K562 (cell line): ENCODE measurements around the gene CHRNE. TPM values are rescaled to one million over a fixed set of nuclear protein-coding genes. Genes with fewer than 3 reads are reported as not detected.

Source experiments
- ATAC-seq: fragments of 200-7000 bp; cut with Tn5 transposase; 3 replicates; pipeline ENCODE4 v1.9.1; 2020; ENCODE audit warnings: moderate library complexity
- BruUV-seq: library from RNA; stranded (reverse); fragments of 400-500 nt; replicated peaks from 2 replicates; lab custom pipeline; 2021; lab: Mats Ljungman, UMichigan
- CTCF ChIA-PET: fragments of 300-600 bp; formaldehyde crosslinking; extraction: SDS; loops from one replicate; lab custom pipeline; 2021; ENCODE audit warnings: low intra/inter-chr PET ratio; lab: Yijun Ruan, JAX
- POLR2A ChIA-PET: fragments of 300-600, 350-650 bp; sonication (Branson Sonifier 250); formaldehyde crosslinking; extraction: SDS; loops from one replicate; lab custom pipeline; 2021; ENCODE audit warnings: antibody characterized with exemption, inconsistent platforms; lab: Yijun Ruan, JAX
- DNase-seq, 4 experiments: peaks; one replicate each; pipeline versions ENCODE4 v3.0.0 to v3.0.0-alpha.2; 2011 to 2018; ENCODE audit warnings: low spot score in 3 of 4, mixed read lengths in 3 of 4; ENCODE audit errors: extremely low read depth in 1 of 4
- FAIRE-seq: peaks from 2 replicates; lab custom pipeline; 2011; peaks lifted over from hg19 to GRCh38; lab: Jason Lieb, UNC
- H2AFZ ChIP-seq: 2 replicates; pipeline ENCODE4 v1.6.0; 2011; ENCODE audit warnings: low read depth, low read length, control low read depth, inconsistent platforms
- H3K27ac ChIP-seq: fragments of 200-600 bp; 3 replicates; pipeline ENCODE4 v1.8.0; 2011; ENCODE audit warnings: low read depth, mild to moderate bottlenecking, control low read depth, inconsistent platforms, low read length, moderate library complexity, mixed read lengths; ENCODE audit errors: extremely low read depth
- H3K27me3 ChIP-seq, 2 experiments: fragments of 300-600 bp in 1 of 2; 2 replicates in 1 of 2; 3 replicates in 1 of 2; pipeline versions ENCODE4 v1.6.0 to v1.8.0; 2011; ENCODE audit warnings: inconsistent platforms in 2 of 2, low read length in 2 of 2, mild to moderate bottlenecking in 1 of 2, mixed read lengths in 1 of 2, moderate library complexity in 1 of 2; ENCODE audit not compliant: control insufficient read depth in 2 of 2, insufficient read depth in 2 of 2
- H3K36me3 ChIP-seq: fragments of 300-600 bp; 3 replicates; pipeline ENCODE4 v1.8.0; 2011; ENCODE audit warnings: mild to moderate bottlenecking, low read length, inconsistent platforms; ENCODE audit not compliant: control insufficient read depth, insufficient read depth
- H3K4me1 ChIP-seq, 2 experiments: fragments of 200-600 bp in 1 of 2; replicated peaks in 1 of 2; 2 replicates in 1 of 2; 3 replicates in 1 of 2; pipeline versions ENCODE4 v1.5.1 to v1.8.0; 2011; ENCODE audit warnings: inconsistent platforms in 2 of 2, low read length in 2 of 2, mild to moderate bottlenecking in 1 of 2, mixed read lengths in 1 of 2, moderate library complexity in 1 of 2; ENCODE audit not compliant: control insufficient read depth in 2 of 2, insufficient read depth in 2 of 2
- H3K4me2 ChIP-seq: 2 replicates; pipeline ENCODE4 v1.6.1; 2011; ENCODE audit warnings: low read length, control low read depth, inconsistent platforms, mixed read lengths; ENCODE audit not compliant: insufficient read depth
- H3K4me3 ChIP-seq: fragments of 200-600 bp; sonication (generic), shearing (Covaris generic); 2 replicates; pipeline ENCODE4 v1.5.1; 2016; ENCODE audit warnings: control low read depth, inconsistent platforms
- H3K79me2 ChIP-seq: fragments of 200-600 bp; 3 replicates; pipeline ENCODE4 v1.8.0; 2011; ENCODE audit warnings: low read length, inconsistent platforms; ENCODE audit not compliant: control insufficient read depth, insufficient read depth
- H3K9ac ChIP-seq, 2 experiments: 2 replicates each; pipeline versions ENCODE4 v1.6.0 to v1.6.1; 2011; ENCODE audit warnings: low read depth in 2 of 2, low read length in 2 of 2, control low read depth in 1 of 2, inconsistent platforms in 1 of 2, mild to moderate bottlenecking in 1 of 2, mixed read lengths in 1 of 2; ENCODE audit not compliant: insufficient read depth in 1 of 2
- H3K9me1 ChIP-seq: one replicate; pipeline ENCODE4 v1.6.0; 2011; ENCODE audit warnings: inconsistent platforms, mild to moderate bottlenecking, low read length, moderate library complexity; ENCODE audit not compliant: control insufficient read depth, insufficient read depth
- H3K9me3 ChIP-seq: replicated peaks from 2 replicates; pipeline ENCODE4 v1.5.1; 2011; ENCODE audit warnings: low read depth, low read length, inconsistent platforms; ENCODE audit not compliant: control insufficient read depth, insufficient read depth
- H4K20me1 ChIP-seq: replicated peaks from 2 replicates; pipeline ENCODE4 v1.6.1; 2011; ENCODE audit warnings: low read length, inconsistent platforms, mixed read lengths; ENCODE audit not compliant: control insufficient read depth, insufficient read depth
- CEBPB ChIP-seq: fragments of 450-650 bp; IDR thresholded peaks from 2 replicates; pipeline ENCODE4 v1.6.1; 2016; ENCODE audit warnings: missing genetic modification characterization, missing compliant biosample characterization
- CHD4 ChIP-seq: fragments of 200-600 bp; sonication (generic); IDR thresholded peaks from 3 replicates; pipeline ENCODE4 v1.6.1; 2012; ENCODE audit warnings: low read depth, mild to moderate bottlenecking, mixed read lengths, low read length, inconsistent platforms; ENCODE audit not compliant: insufficient read depth, insufficient replicate concordance, poor library complexity, severe bottlenecking
- ETV5 ChIP-seq: sonication (generic); formaldehyde crosslinking; IDR thresholded peaks from 2 replicates; pipeline ENCODE4 v1.4.0; 2020; ENCODE audit warnings: low read depth, mild to moderate bottlenecking, missing genetic modification reagents
- HDAC8 ChIP-seq: fragments of 450-650 bp; IDR thresholded peaks from 2 replicates; pipeline ENCODE4 v1.6.1; 2016; ENCODE audit warnings: mild to moderate bottlenecking, missing genetic modification characterization, moderate library complexity, missing compliant biosample characterization
- MTA3 ChIP-seq: fragments of 450-650 bp; formaldehyde crosslinking; IDR thresholded peaks from 2 replicates; pipeline ENCODE4 v1.6.1; 2017; ENCODE audit warnings: mild to moderate bottlenecking, borderline replicate concordance
- NR0B1 ChIP-seq: fragments of 450-650 bp; IDR thresholded peaks from one replicate; pipeline ENCODE4 v1.6.1; 2018; ENCODE audit warnings: mild to moderate bottlenecking, moderate library complexity; ENCODE audit not compliant: partially characterized antibody
- PCBP2 ChIP-seq: fragments of 200-400 bp; formaldehyde crosslinking; IDR thresholded peaks from 2 replicates; pipeline ENCODE4 v1.6.1; 2018; ENCODE audit warnings: low read length, low read depth, mild to moderate bottlenecking, moderate library complexity; ENCODE audit not compliant: poor library complexity, severe bottlenecking
- PHB ChIP-seq: fragments of 250-450 bp; sonication (Bioruptor Pico); IDR thresholded peaks from 2 replicates; pipeline ENCODE4 v1.5.0; 2021
- RHOXF2B ChIP-seq: fragments of 250-450 bp; sonication (Bioruptor Pico); conservative IDR thresholded peaks from 2 replicates; pipeline ENCODE4 v1.5.1; 2021
- TGIF2 ChIP-seq: sonication (generic); formaldehyde crosslinking; IDR thresholded peaks from 2 replicates; pipeline ENCODE4 v1.8.1; 2022; ENCODE audit warnings: mild to moderate bottlenecking, missing genetic modification reagents, moderate library complexity
- ZNF146 ChIP-seq: IDR thresholded peaks from one replicate; pipeline ENCODE4 v1.6.1; 2018; ENCODE audit warnings: missing compliant biosample characterization; ENCODE audit not compliant: unreplicated experiment
- ZNF408 ChIP-seq: fragments of 250-450 bp; sonication (Bioruptor Pico); IDR thresholded peaks from 2 replicates; pipeline ENCODE4 v1.4.0; 2020; ENCODE audit warnings: low read depth, mild to moderate bottlenecking, moderate library complexity
- WGBS: fragments of 100-300 bp; shearing (Covaris generic); methylation state at CpG from one replicate; pipeline ENCODE4 v1.1.6; 2016; ENCODE audit warnings: low coverage, mixed read lengths; ENCODE audit not compliant: insufficient coverage; ENCODE audit errors: missing lambda C conversion rate; 5-methylcytosine and 5-hydroxymethylcytosine counted together
- in situ Hi-C: fragments of 300-500 bp; cut with MboI; formaldehyde crosslinking; loops from 4 replicates; pipeline ENCODE4 v1.15.0; 2018; ENCODE audit warnings: inconsistent platforms, mixed read lengths
- intact Hi-C: fragments of 100-400 bp; cut with micrococcal nuclease; formaldehyde crosslinking; loops from 2 replicates; pipeline ENCODE4 v1.14.2; 2022
- polyA plus RNA-seq, 8 experiments: library from polyadenylated mRNA; depleted of rRNA in 4 of 8; stranded (reverse) in 5 of 8; unstranded in 3 of 8; fragments of >200 nt; fragmentation: Nextera tagmentation in 2 of 8; fragmentation: Illumina TruSeq in 1 of 8; extraction: Ambion mirVana in 2 of 8; extraction: Trizol in 1 of 8; gene quantifications; 2 replicates each; pipeline versions ENCODE4 v1.2.1 to v1.2.3, GENCODE V29; 2011 to 2014; ENCODE audit warnings: inconsistent platforms in 1 of 8, missing spikeins in 1 of 8
- total RNA-seq, 7 experiments: library from RNA; depleted of rRNA in 6 of 7; stranded (reverse); fragments of >200 nt in 6 of 7; fragmentation: Illumina TruSeq in 2 of 7; extraction: Trizol in 2 of 7; gene quantifications; 2 replicates each; pipeline versions ENCODE4 v1.2.1 to v1.2.3, GENCODE V29; 2011 to 2021; ENCODE audit warnings: low replicate concordance in 1 of 7
- TF ChIP-seq, protein P1 (sequence below): sonication (generic); formaldehyde crosslinking; IDR thresholded peaks from 2 replicates; pipeline ENCODE4 v1.8.0; 2022; ENCODE audit warnings: missing genetic modification reagents, mild to moderate bottlenecking, borderline replicate concordance

The CHRNE gene
- total and polyA plus RNA-seq, 9 of the 15 experiments (the other 6 are each of a cell fraction or from before 2014, with no cell fraction given): not detected

DNA sequence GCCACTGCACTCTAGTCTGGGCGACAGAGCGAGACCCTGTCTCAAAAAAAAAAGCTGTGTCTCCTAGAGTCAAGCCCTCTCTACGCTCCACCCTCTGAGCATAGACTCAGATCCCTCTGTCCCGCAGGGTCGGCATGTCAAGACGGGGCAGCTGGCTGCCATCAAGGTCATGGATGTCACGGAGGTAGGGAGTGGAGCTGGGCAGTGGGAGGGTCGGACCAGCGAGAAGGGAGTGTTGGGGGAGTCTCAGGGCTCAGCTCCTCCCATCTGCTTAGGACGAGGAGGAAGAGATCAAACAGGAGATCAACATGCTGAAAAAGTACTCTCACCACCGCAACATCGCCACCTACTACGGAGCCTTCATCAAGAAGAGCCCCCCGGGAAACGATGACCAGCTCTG, 22.0 kb downstream of the CHRNE start:
- Histone ChIP-seq H3K9me3 (no peaks in the 10 kb centered on the region), H3K4me1 (no peaks in the 10 kb centered on the region), H2AFZ (no peak overlapping the region), H3K4me3 (no peak overlapping the region), H4K20me1 (peaks cover 5% of the 10 kb centered on the region), H3K27me3 (no peaks in the 10 kb centered on the region), H3K9me1 (peaks cover 2% of the 10 kb centered on the region), H3K27ac (no peak overlapping the region), H3K36me3 (peaks cover 46% of the 10 kb centered on the region; the same call in 2 of the 3 replicates), H3K9ac (no peak overlapping the region; a peak in 1 of 4 replicates), H3K79me2 (no peaks in the 10 kb centered on the region; the same call in 2 of the 3 replicates), H3K4me2 (no peak overlapping the region)
- ChIA-PET CTCF (interaction anchor here (0.8 kb wide), 1 partner anchor 65 kb away, joined by 3 read pairs; no protein-coding TSS in a partner anchor), POLR2A (interaction anchor here (0.7 kb wide), 1 partner anchor 10 kb away, joined by 3 read pairs; no protein-coding TSS in a partner anchor)
- BruUV-seq: no TSS peak
- intact Hi-C loops: loop anchor here (5.0 kb wide), 1 partner anchor 64 kb away; no protein-coding TSS in a partner anchor
- no peak for DNase-seq
- ATAC-seq: no peak
- FAIRE-seq: no peak
- TF ChIP-seq, protein P1, sequence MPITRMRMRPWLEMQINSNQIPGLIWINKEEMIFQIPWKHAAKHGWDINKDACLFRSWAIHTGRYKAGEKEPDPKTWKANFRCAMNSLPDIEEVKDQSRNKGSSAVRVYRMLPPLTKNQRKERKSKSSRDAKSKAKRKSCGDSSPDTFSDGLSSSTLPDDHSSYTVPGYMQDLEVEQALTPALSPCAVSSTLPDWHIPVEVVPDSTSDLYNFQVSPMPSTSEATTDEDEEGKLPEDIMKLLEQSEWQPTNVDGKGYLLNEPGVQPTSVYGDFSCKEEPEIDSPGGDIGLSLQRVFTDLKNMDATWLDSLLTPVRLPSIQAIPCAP: no peak
- TF ChIP-seq ZNF408 (CRISPR knock-in tag): no peak
- no peak for TF ChIP-seq MTA3
- TF ChIP-seq CEBPB: no peak
- no peak for TF ChIP-seq ETV5 (CRISPR knock-in tag)
- no peak for TF ChIP-seq NR0B1
- TF ChIP-seq RHOXF2B (CRISPR knock-in tag): no peak
- TF ChIP-seq PCBP2: no peak
- TF ChIP-seq ZNF146 (CRISPR knock-in tag): no peak
- TF ChIP-seq CHD4: no peak
- TF ChIP-seq PHB (CRISPR knock-in tag): no peak
- TF ChIP-seq TGIF2 (CRISPR knock-in tag): no peak
- TF ChIP-seq HDAC8 (tag): no peak
- 80% methylated on average over 3 of the region's 15 CpGs for WGBS
- in situ Hi-C loops: loop anchor here (5.0 kb wide), 2 partner anchors 79 to 169 kb away; partner anchors contain the start of genes ARRB2 and C17orf114
